Activated CD4-positive, alpha-beta T cell treated with anti-CD3 and anti-CD28 coated beads for 24 hours (primary cell): ENCODE data around the gene NABP1.

Source experiments
- DNase-seq, 2 donors: peaks; one replicate each; pipeline ENCODE4 v3.0.0-alpha.2; 2020; ENCODE audit warnings: low read depth in 2 of 2

Gene NABP1

GRCh38 chr2:191707542-191707941 lies 29.6 kb downstream of the NABP1 start:
- no peak for DNase-seq

DNA sequence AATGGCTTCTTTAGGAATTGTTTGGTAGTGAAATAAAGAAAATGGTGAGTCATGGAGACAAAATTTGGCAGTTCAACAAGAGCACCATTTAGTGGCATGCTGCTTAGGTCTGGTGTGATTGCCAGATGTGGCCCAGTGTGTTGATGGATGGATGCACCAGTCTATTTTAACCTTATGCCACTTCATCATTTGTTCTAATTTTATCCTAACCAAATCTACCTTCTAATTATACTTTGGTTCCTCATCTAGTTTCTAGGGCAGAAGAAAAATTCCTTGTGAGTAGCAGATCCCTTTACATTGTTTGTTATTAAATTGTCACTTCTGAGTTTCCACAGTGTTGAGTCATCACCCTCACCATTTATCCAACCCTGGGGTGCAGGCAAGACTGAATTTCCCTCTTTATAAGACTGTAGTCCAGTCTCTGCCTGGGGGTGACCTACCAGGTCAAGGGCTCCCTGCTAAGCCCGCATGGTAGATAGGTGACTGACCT lies 32.5 kb downstream of the NABP1 start:
- no peak for DNase-seq

- DNase-seq, result no peak
Measured at GRCh38 chr2:191711621-191712020, 33.7 kb downstream of the NABP1 start.

DNA sequence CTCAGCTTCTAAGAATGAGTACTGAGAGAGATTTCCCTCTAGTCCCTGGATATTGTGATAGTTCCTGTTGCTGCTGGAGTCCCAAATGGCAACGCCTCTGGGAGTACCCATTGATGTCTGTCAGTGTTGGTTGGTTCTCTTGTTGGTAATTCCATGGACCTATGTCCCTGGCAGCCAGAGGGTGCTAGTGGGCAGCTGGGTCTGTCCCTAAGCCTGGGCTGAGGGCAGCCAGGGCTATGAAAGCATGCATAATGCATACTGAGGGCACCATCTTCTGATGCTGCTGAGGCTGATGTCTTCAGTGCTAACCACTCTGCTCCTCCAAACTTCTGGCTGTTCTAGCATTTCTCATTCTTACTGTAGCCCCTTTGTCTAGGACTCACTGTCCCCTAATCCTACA lies 35.9 kb downstream of the NABP1 start:
- no peak for DNase-seq

DNA sequence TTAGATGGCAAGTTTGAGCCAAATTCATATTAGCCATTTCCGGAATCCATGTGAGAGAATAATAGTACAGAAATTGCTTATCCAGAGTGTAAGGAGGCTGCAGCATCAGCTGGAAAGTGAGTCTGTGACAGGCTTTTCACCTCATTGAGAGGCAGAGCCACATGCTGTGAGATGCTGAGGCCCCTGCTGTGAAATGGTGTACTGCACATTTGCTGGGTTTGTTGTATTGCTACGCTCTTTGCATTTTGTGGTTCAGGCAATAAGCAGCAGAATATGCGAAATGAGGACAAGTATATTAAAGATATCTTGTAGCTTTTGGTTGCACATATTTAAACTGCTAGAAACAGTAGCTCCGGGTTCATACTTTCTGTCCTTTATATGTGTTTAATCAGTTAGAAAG lies 37.0 kb downstream of the NABP1 start:
- DNase-seq, result no peak

DNA sequence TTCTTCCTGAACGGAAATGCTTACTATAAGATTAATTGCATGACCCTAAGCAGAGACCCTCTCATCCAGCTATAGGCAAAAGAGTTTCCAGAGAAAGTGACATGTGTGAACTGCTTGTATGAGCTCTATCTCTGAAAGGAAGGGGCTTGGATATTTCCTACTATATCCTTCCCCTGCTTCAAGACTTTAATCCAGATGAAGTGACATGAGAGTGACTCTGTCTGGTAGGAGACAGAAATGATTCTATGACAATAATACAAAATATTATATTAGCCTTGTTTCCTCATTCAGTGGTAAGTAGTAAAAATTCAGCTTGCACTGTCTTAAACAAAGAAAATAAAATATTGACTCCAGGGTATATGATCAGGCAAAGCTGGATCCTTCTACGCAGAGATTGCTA lies 37.5 kb downstream of the NABP1 start:
- DNase-seq, result no peak

DNA sequence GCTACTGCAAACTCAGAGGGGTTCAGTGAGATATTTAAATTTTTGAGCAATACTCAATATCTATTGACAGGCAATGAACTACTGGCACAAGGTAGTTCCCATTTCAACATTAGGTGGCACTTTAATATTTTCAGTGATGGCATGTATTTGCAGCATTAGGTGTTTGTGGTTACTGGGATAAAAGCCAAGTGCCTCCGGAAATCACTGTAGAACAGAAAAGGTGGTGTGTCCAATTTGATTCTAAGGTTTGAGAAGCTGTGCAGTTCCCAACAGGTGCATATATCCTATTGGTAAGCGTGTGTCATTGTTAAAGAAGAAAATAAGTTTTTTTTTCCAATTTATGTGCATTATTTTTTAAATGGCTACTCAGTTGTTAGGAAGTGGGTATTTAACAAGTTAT lies 41.3 kb downstream of the NABP1 start:
- DNase-seq, result no peak

DNA sequence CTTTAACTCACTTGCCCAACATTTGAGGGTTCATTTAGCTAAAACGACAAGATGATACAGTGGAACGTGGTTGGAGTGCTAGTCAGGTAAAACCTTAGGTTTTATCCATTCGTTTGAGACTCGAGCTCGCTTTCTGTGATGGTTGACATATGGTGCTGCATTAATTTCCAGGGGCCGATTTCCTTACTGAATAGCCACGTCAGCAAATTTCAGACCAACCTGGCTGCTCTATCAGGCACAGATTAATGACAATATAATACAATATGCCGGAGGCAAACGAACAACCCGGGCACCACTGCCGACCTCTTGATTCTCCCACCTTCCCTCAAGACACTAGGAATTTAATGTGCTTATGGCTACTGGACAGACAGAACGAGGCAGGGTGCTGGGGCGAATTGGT lies 42.0 kb downstream of the NABP1 start:
- no peak for DNase-seq

- no peak for DNase-seq
Measured at GRCh38 chr2:191721331-191721730, 43.4 kb downstream of the NABP1 start.

DNA sequence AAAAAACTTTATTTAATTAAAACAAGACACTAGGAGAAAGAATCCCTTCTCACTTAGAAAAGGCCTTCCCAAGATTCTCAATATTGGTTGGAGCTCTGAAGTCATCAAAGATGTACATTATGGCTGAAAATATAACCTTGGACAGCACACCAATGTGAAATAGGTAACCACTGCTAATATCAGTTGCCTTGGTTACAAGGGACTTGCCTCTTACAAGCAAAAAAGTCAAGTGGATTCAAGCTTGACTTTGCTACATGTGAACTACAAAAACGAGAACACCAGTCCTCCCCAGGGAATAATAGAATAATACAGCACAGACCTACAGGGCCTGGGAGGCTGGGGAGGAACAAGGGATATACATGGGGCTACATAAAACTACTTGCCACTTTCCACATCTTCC lies 46.1 kb downstream of the NABP1 start:
- no peak for DNase-seq

DNA sequence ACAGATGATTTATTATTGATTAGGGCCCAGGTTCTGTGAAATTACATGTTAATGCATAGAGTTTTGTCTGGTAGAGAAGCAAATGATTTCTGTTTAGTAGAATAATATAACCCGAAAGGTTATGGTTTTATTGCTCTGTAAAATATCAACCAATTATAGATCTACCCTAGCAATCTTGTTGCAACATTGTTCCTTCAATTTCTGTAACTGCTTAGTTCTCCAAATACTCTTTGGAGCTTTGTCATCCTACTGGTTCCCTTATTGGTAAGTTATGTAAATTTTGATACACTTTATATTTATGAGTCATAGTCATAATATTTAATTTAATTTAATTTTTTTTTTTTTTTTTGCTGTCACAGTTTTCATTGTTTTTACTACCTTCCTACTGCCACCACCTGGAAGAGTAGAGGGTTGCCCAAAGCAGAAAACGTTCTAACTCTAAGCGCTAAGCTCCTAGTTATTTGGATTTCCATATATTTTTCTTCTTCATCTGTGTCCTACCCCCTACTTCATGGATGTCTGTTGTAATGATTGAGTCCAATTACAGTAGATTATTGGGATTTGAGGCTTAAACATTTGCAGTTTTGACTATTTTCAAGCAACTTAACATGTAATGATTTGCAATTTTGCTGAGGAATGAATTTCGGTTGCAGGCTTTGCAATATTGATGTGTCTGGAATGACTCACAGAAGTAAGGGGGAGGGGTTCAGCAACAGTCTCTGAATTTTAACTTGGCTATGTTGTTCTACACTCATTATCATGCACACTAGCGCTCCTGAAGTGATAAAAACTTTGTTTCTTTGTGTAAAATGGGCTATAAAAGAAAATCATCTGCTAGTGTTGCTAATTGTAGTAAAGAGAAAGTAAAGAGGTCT lies 51.1 kb downstream of the NABP1 start:
- DNase-seq, result no peak

- DNase-seq, result no peak
Measured at GRCh38 chr2:191730263-191730662, 52.3 kb downstream of the NABP1 start.
